OCI-LY7 (cell line): Measurements from ENCODE around the gene COPG1. TPM values are rescaled to one million over a fixed set of nuclear protein-coding genes. Genes with fewer than 3 reads are reported as not detected.

ENCODE experiments used
- BruUV-seq: library from RNA; stranded (reverse); fragments of 400-500 nt; replicated peaks from 2 replicates; lab custom pipeline; 2021; lab: Mats Ljungman, UMichigan
- CTCF ChIA-PET: fragments of 300-600 bp; sonication (Branson Sonifier 250); formaldehyde crosslinking; loops from one replicate; lab custom pipeline; 2022; ENCODE audit warnings: antibody characterized with exemption; ENCODE audit not compliant: unreplicated experiment; lab: Charles Lee
- POLR2A ChIA-PET: fragments of 300-600 bp; sonication (Branson Sonifier 250); formaldehyde crosslinking; loops from one replicate; lab custom pipeline; 2022; ENCODE audit warnings: antibody characterized with exemption; lab: Charles Lee
- DNase-seq: peaks from one replicate; pipeline ENCODE4 v3.0.0-alpha.2; 2015; ENCODE audit warnings: low spot score
- H2AFZ ChIP-seq: fragments of 200-600 bp; sonication (generic), shearing (Covaris generic); 2 replicates; pipeline ENCODE4 v1.6.1; 2014; ENCODE audit warnings: mild to moderate bottlenecking, antibody characterized with exemption, low read length, moderate library complexity
- H3K27ac ChIP-seq: fragments of 200-600 bp; sonication (generic); 2 replicates; pipeline ENCODE4 v1.5.1; 2014; ENCODE audit warnings: mixed run types, low read depth, mild to moderate bottlenecking, moderate library complexity, low read length, inconsistent platforms; ENCODE audit not compliant: poor library complexity, severe bottlenecking
- H3K36me3 ChIP-seq: fragments of 200-600 bp; sonication (generic); 2 replicates; pipeline ENCODE4 v1.6.1; 2014; ENCODE audit warnings: mild to moderate bottlenecking, antibody characterized with exemption, low read length, moderate library complexity, mixed read lengths; ENCODE audit not compliant: insufficient read depth
- H3K4me1 ChIP-seq: fragments of 200-600 bp; sonication (generic); 2 replicates; pipeline ENCODE4 v1.5.1; 2014; ENCODE audit warnings: mild to moderate bottlenecking, low read length; ENCODE audit not compliant: insufficient read depth, poor library complexity, severe bottlenecking
- H3K4me2 ChIP-seq: fragments of 200-600 bp; sonication (generic); 2 replicates; pipeline ENCODE4 v1.6.1; 2014; ENCODE audit warnings: mild to moderate bottlenecking, low read length
- H3K4me3 ChIP-seq: fragments of 200-600 bp; sonication (generic); 2 replicates; pipeline ENCODE4 v1.5.1; 2014; ENCODE audit warnings: mild to moderate bottlenecking, low read depth, low read length; ENCODE audit not compliant: poor library complexity, severe bottlenecking
- H3K79me2 ChIP-seq: fragments of 200-600 bp; sonication (generic); 2 replicates; pipeline ENCODE4 v1.6.1; 2016; ENCODE audit warnings: low read depth, mild to moderate bottlenecking, low read length, moderate library complexity, mixed read lengths; ENCODE audit not compliant: insufficient read depth
- H3K9me2 ChIP-seq: fragments of 200-600 bp; sonication (generic); 2 replicates; pipeline ENCODE4 v1.6.1; 2016; ENCODE audit warnings: mild to moderate bottlenecking, low read length, mixed read lengths; ENCODE audit not compliant: insufficient read depth
- H3K9me3 ChIP-seq: fragments of 200-600 bp; sonication (generic); 2 replicates; pipeline ENCODE4 v1.6.1; 2014; ENCODE audit warnings: mild to moderate bottlenecking, mixed run types, low read length, mixed read lengths
- H4K20me1 ChIP-seq: fragments of 200-600 bp; sonication (generic); 2 replicates; pipeline ENCODE4 v1.6.1; 2014; ENCODE audit warnings: mild to moderate bottlenecking, antibody characterized with exemption, low read length, moderate library complexity, mixed read lengths; ENCODE audit not compliant: insufficient read depth
- CTCF ChIP-seq: fragments of 200-600 bp; sonication (generic); conservative IDR thresholded peaks from 2 replicates; pipeline ENCODE4 v1.5.1; 2014; ENCODE audit warnings: mild to moderate bottlenecking, antibody characterized with exemption, low read length, moderate library complexity, mixed read lengths
- EZH2phosphoT487 ChIP-seq: fragments of 200-600 bp; sonication (generic); IDR thresholded peaks from 2 replicates; pipeline ENCODE4 v1.6.1; 2018; ENCODE audit warnings: low read depth, borderline replicate concordance, mild to moderate bottlenecking, mixed run types, antibody characterized with exemption, low read length, moderate library complexity, mixed read lengths
- intact Hi-C: fragments of 100-400 bp; cut with micrococcal nuclease; formaldehyde crosslinking; loops from one replicate; pipeline ENCODE4 v1.10.0; 2022; ENCODE audit not compliant: unreplicated experiment
- total RNA-seq, 2 experiments: library from RNA; depleted of rRNA in 1 of 2; stranded (reverse); fragments of >200 nt in 1 of 2; shearing (Covaris generic) in 1 of 2; gene quantifications; 2 replicates each; pipeline ENCODE4 v1.2.3, GENCODE V29; 2014 to 2022

The COPG1 gene
- total RNA-seq, 2 experiments from 2014 or later: 91.9 to 182 TPM

- peaks cover 11% of the 10 kb centered on the region; the same call in 1 of the 2 replicates for H3K79me2 ChIP-seq
- H3K4me1 ChIP-seq: peaks cover 36% of the 10 kb centered on the region
- H2AFZ ChIP-seq: no peak overlapping the region
- H3K27ac ChIP-seq: no peak overlapping the region
- no peak overlapping the region for H3K4me3 ChIP-seq
- ChIA-PET CTCF (interaction anchor here (0.6 kb wide), 1 partner anchor 343 kb away, joined by 3 read pairs; no protein-coding TSS in a partner anchor), POLR2A (interaction anchor here (0.5 to 2.0 kb wide), 5 partner anchors 10 to 114 kb away, joined by 3 to 11 read pairs (median 3); no protein-coding TSS in a partner anchor)
- H3K9me2 ChIP-seq: no peaks in the 10 kb centered on the region
- DNase-seq: peak; percentile 28
- H3K9me3 ChIP-seq: no peaks in the 10 kb centered on the region
- no peak for TF ChIP-seq CTCF
- TF ChIP-seq EZH2phosphoT487: no peak
- no peak overlapping the region for H3K4me2 ChIP-seq
- peaks cover 12% of the 10 kb centered on the region; the same call in 1 of the 2 replicates for H3K36me3 ChIP-seq
- H4K20me1 ChIP-seq: no peaks in the 10 kb centered on the region
- intact Hi-C loops: loop anchor here (10.0 kb wide), 1 partner anchor 338 kb away; no protein-coding TSS in a partner anchor
- no TSS peak for BruUV-seq
Observed at GRCh38 chr3:129312671-129313414, 63.4 kb downstream of the COPG1 start.

- peak overlapping the region; percentile 87 for H3K4me2 ChIP-seq
- H3K4me1 ChIP-seq: peaks cover 40% of the 10 kb centered on the region
- ChIA-PET POLR2A (interaction anchor here (1.3 to 2.0 kb wide), 3 partner anchors 29 to 37 kb away, joined by 3 to 11 read pairs (median 3); no protein-coding TSS in a partner anchor), CTCF (no interaction called here)
- intact Hi-C loops: loop anchor here (10.0 kb wide), 1 partner anchor 339 kb away; no protein-coding TSS in a partner anchor
- no peaks in the 10 kb centered on the region for H3K9me3 ChIP-seq
- DNase-seq: no peak
- no peak overlapping the region for H3K4me3 ChIP-seq
- no peak overlapping the region for H2AFZ ChIP-seq
- no peaks in the 10 kb centered on the region for H4K20me1 ChIP-seq
- H3K79me2 ChIP-seq: peaks cover 11% of the 10 kb centered on the region; the same call in 1 of the 2 replicates
- TF ChIP-seq EZH2phosphoT487: no peak
- TF ChIP-seq CTCF: no peak
- H3K9me2 ChIP-seq: no peaks in the 10 kb centered on the region
- H3K36me3 ChIP-seq: peaks cover 10% of the 10 kb centered on the region; the same call in 1 of the 2 replicates
- peak overlapping the region; percentile 73 for H3K27ac ChIP-seq
- no TSS peak for BruUV-seq
Observed at GRCh38 chr3:129313415-129313664, 63.9 kb downstream of the COPG1 start.
